ENCODE data around the gene IDI1.

IDI1 gene

GRCh38 chr10:994836-995558, 53.9 kb downstream of the IDI1 start:
- no peak for DNase-seq (ENCODE audit: low read depth in 2 of 2)

GRCh38 chr10:992871-993270, 56.0 kb downstream of the IDI1 start:
- DNase-seq (ENCODE audit: low read depth in 2 of 2) = no peak

- no peak for DNase-seq (ENCODE audit: low read depth in 2 of 2)
These were observed 56.5 kb downstream of the IDI1 start for GRCh38 chr10:992467-992866.

- no peak for DNase-seq (ENCODE audit: low read depth in 2 of 2)
These were observed 58.1 kb downstream of the IDI1 start for GRCh38 chr10:990808-991207.

Measured in stimulated activated CD8-positive, alpha-beta memory T cell treated with anti-CD3 and anti-CD28 coated beads, Interleukin-15, amount 100 ng/mL, for 48 hours (primary cell).